Raji (cell line): Measurements from ENCODE around the gene SULT2A1.

Experiments
- POLR2A ChIP-seq: IDR thresholded peaks from 2 replicates; pipeline ENCODE4 v1.6.1; 2011; ENCODE audit warnings: low read depth, low read length, control low read depth; ENCODE audit not compliant: insufficient read depth

Gene SULT2A1

GRCh38 chr19:47886010-47886559, at the start of gene SULT2A1:
Gene SULT2A1 (minus strand): TSS chr19:47886315. CDS start chr19:47886257, 58 bp downstream.
- TF ChIP-seq POLR2A: no peak

- no peak for TF ChIP-seq POLR2A
These were observed 15.3 kb upstream of the SULT2A1 start for GRCh38 chr19:47901370-47901769.

- no peak for TF ChIP-seq POLR2A
These were observed 13.2 kb upstream of the SULT2A1 start for GRCh38 chr19:47899335-47899734.

- TF ChIP-seq POLR2A: no peak
These were observed 11.7 kb upstream of the SULT2A1 start for GRCh38 chr19:47897861-47898260.

GRCh38 chr19:47896773-47897172, 10.7 kb upstream of the SULT2A1 start:
- no peak for TF ChIP-seq POLR2A

GRCh38 chr19:47896019-47896418, 9.9 kb upstream of the SULT2A1 start:
- no peak for TF ChIP-seq POLR2A

GRCh38 chr19:47895165-47895782, 9.2 kb upstream of the SULT2A1 start:
- no peak for TF ChIP-seq POLR2A

GRCh38 chr19:47891923-47892666, 6.0 kb upstream of the SULT2A1 start:
- TF ChIP-seq POLR2A: no peak

- TF ChIP-seq POLR2A: no peak
These were observed 5.5 kb upstream of the SULT2A1 start for GRCh38 chr19:47891622-47891922.

- TF ChIP-seq POLR2A: no peak
These were observed 4.9 kb upstream of the SULT2A1 start for GRCh38 chr19:47890865-47891621.

GRCh38 chr19:47885067-47885463, 1.1 kb downstream of the SULT2A1 start:
- TF ChIP-seq POLR2A: no peak

GRCh38 chr19:47882890-47883289, 3.2 kb downstream of the SULT2A1 start:
- TF ChIP-seq POLR2A: no peak

GRCh38 chr19:47881757-47882156, 4.4 kb downstream of the SULT2A1 start:
- TF ChIP-seq POLR2A: no peak

- no peak for TF ChIP-seq POLR2A
These were observed 7.2 kb downstream of the SULT2A1 start for GRCh38 chr19:47878906-47879305.

GRCh38 chr19:47865166-47865565, 20.9 kb downstream of the SULT2A1 start:
- no peak for TF ChIP-seq POLR2A

- TF ChIP-seq POLR2A: no peak
These were observed 22.6 kb downstream of the SULT2A1 start for GRCh38 chr19:47863514-47863936.
